ENCODE results near the gene RAB26. TPM values are rescaled to one million over a fixed set of nuclear protein-coding genes. Genes with fewer than 3 reads are reported as not detected.
A peak's percentile ranks its signal among the peaks of the same experiment; 100 is the strongest.

Gene RAB26
- total and polyA plus RNA-seq, 2 of the 13 experiments (the other 11 are each of a cell fraction or from before 2014, with no cell fraction given) = 0.86 to 3.6 TPM

DNA sequence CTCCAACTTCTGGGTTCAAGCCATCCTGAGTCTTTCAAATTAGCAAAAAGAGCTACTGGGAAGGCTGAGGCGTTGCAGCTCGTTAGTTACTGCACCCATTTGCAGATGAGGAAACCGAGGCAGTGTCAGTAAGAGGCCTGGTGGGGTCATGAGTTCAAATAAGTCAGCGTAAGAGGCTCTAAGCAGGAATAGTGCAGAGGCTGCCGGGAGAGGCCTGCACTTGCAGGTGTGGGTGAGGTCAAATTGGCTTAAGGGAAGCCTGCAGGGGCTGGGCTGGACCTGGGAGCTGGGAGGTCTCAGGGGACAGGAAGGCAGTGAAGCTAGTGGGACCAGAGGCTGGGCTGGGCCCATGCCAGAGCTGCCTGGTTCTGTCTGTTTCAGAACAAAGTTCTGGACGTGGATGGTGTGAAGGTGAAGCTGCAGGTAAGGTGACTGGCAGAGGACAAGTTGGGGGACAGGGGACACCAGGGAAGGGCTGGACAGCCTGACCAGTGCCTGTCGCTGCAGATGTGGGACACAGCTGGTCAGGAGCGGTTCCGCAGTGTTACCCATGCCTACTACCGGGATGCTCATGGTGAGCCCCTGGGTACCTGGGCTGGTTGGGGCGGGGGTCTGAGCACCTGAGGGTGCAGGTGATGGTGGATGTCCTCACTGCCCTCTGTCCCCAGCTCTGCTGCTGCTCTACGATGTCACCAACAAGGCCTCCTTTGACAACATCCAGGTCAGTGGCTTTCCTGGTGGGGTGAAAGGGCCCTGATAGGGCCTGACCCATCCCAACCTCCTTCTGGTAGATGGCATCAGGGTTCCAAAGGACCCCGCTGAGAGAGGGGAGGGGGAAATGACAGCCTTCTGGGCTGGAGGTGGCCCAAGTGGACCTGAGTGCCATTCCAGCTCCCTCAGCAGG, 3.0 kb downstream of the RAB26 start (continued):
- TF ChIP-seq ZNF780A (CRISPR knock-in tag; IDR thresholded peaks at IDR 0.05) = no peak
- TF ChIP-seq, protein P1, sequence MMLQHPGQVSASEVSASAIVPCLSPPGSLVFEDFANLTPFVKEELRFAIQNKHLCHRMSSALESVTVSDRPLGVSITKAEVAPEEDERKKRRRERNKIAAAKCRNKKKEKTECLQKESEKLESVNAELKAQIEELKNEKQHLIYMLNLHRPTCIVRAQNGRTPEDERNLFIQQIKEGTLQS (CRISPR knock-in tag; IDR thresholded peaks at IDR 0.05) = no peak
- no peak for TF ChIP-seq ZNF639 (CRISPR knock-in tag; conservative IDR thresholded peaks at IDR 0.05)
- TF ChIP-seq SMYD3 (CRISPR knock-in tag; IDR thresholded peaks at IDR 0.05) = no peak
- 0 out of 2 replicates have a peak, but pooled peaks have one; percentile 25 for TF ChIP-seq ZNF230 (CRISPR knock-in tag; IDR thresholded peaks at IDR 0.05)
- no peak for TF ChIP-seq NFAT5 (CRISPR knock-in tag; IDR thresholded peaks at IDR 0.05)
- peak; percentile 78 to 83; a peak in 3 of 4 replicates for TF ChIP-seq POLR2A (IDR thresholded peaks at IDR 0.05; ENCODE audit: insufficient read depth in 1 of 2, low read depth in 2 of 2, low read length in 2 of 2)
- peak; percentile 27; the same call in 1 of the 2 replicates for TF ChIP-seq ZBTB38 (CRISPR knock-in tag; IDR thresholded peaks at IDR 0.05)
- TF ChIP-seq PAF1 (CRISPR knock-in tag; IDR thresholded peaks at IDR 0.05) = peak; percentile 90; the same call in 1 of the 2 replicates
- no peak for TF ChIP-seq ZNF205 (CRISPR knock-in tag; IDR thresholded peaks at IDR 0.05)
- TF ChIP-seq ZFX (CRISPR knock-in tag; IDR thresholded peaks at IDR 0.05; ENCODE audit: low read depth) = 0 out of 2 replicates have a peak, but pooled peaks have one; percentile 20
- no peak for TF ChIP-seq TCF12 (IDR thresholded peaks at IDR 0.05)
- TF ChIP-seq TCF12 (CRISPR knock-in tag; IDR thresholded peaks at IDR 0.05) = no peak
- TF ChIP-seq FOXA1 (IDR thresholded peaks at IDR 0.05) = no peak
- TF ChIP-seq FOXA1 (CRISPR knock-in tag; IDR thresholded peaks at IDR 0.05) = no peak
- no peak for TF ChIP-seq AKNA (CRISPR knock-in tag; IDR thresholded peaks at IDR 0.05; ENCODE audit: borderline replicate concordance)
- TF ChIP-seq, protein P2, sequence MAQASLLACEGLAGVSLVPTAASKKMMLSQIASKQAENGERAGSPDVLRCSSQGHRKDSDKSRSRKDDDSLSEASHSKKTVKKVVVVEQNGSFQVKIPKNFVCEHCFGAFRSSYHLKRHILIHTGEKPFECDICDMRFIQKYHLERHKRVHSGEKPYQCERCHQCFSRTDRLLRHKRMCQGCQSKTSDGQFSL (CRISPR knock-in tag; IDR thresholded peaks at IDR 0.05) = 0 out of 2 replicates have a peak, but pooled peaks have one; percentile 46
